ENCODE measurements around the gene DIDO1. TPM values are rescaled to one million over a fixed set of nuclear protein-coding genes. Genes with fewer than 3 reads are reported as not detected.

Gene DIDO1
- polyA plus RNA-seq, 1 of the 3 experiments (the other 2 are of a cell fraction) = 14.7 TPM

- Histone ChIP-seq H3K4me1 (ENCODE audit: control insufficient read depth in 1 of 2, insufficient read depth in 2 of 2, low read depth in 1 of 2, low read length in 1 of 2) (peaks cover 11 to 21% of the 10 kb centered on the region in 2 experiments), H3K9me2 (no peaks in the 10 kb centered on the region), H4K20me1 (ENCODE audit: insufficient read depth) (peaks cover 69% of the 10 kb centered on the region), H3F3A (replicated peaks; ENCODE audit: insufficient read depth) (peaks cover 12% of the 10 kb centered on the region), H3K36me3 (replicated peaks in 1 of 2; ENCODE audit: control insufficient read depth in 1 of 2, insufficient read depth in 2 of 2, low read length in 1 of 2) (peaks cover 10 to 23% of the 10 kb centered on the region in 2 experiments), H3K4me3 (ENCODE audit: low read depth in 2 of 2, low read length in 1 of 2) (peak overlapping the region; percentile 84 to 86), H3K27ac (ENCODE audit: low read depth in 2 of 2, low read length in 1 of 2) (peak overlapping the region; percentile 83 to 89), H3K79me2 (ENCODE audit: insufficient read depth) (peaks cover 95% of the 10 kb centered on the region), H3K4me2 (peak overlapping the region; percentile 70), H3K9me3 (no peaks in the 10 kb centered on the region), H3K27me3 (ENCODE audit: insufficient read depth) (no peaks in the 10 kb centered on the region), H3K9ac (peak overlapping the region; percentile 98), H2AFZ (ENCODE audit: low read depth) (peak overlapping the region; percentile 62; the same call in 1 of the 2 replicates)
- CTCF ChIA-PET = interaction anchor here (1.0 to 5.7 kb wide), 8 partner anchors 12 to 115 kb away, joined by 3 to 50 read pairs (median 6); partner anchors contain the start of gene DIDO1
- POLR2A ChIA-PET = interaction anchor here (0.7 to 1.9 kb wide), 5 partner anchors 9 to 23 kb away, joined by 3 to 8 read pairs (median 4); no protein-coding TSS in a partner anchor
- WGBS (ENCODE audit: low lambda C conversion rate) = 2% methylated on average over 23 of the region's 92 CpGs
- DNase-seq = peak; percentile 97
- no peak for TF ChIP-seq EP300 (IDR thresholded peaks at IDR 0.05; ENCODE audit: borderline replicate concordance in 1 of 2, low read depth in 1 of 2, low read length in 1 of 2)
- no peak for TF ChIP-seq JUND (IDR thresholded peaks at IDR 0.05)
- peak; percentile 96 for TF ChIP-seq ZBTB33 (IDR thresholded peaks at IDR 0.05; ENCODE audit: borderline replicate concordance, low read depth)
- peak; percentile 99 for TF ChIP-seq CHD2 (IDR thresholded peaks at IDR 0.05; ENCODE audit: low read length, partially characterized antibody)
- peak; percentile 86 for TF ChIP-seq GABPA (IDR thresholded peaks at IDR 0.05; ENCODE audit: low read depth)
- no peak for TF ChIP-seq USF2 (IDR thresholded peaks at IDR 0.05; ENCODE audit: borderline replicate concordance, low read depth, low read length)
- TF ChIP-seq POLR2AphosphoS5 (IDR thresholded peaks at IDR 0.05; ENCODE audit: low read depth, low read length) = peak; percentile 90
- TF ChIP-seq USF1 (IDR thresholded peaks at IDR 0.05; ENCODE audit: borderline replicate concordance, low read depth) = no peak
- peak; percentile 88 for TF ChIP-seq NRF1 (IDR thresholded peaks at IDR 0.05; ENCODE audit: low read depth, low read length)
- TF ChIP-seq YY1 (IDR thresholded peaks at IDR 0.05; ENCODE audit: low read depth) = peak; percentile 95
- no peak for TF ChIP-seq TEAD4 (IDR thresholded peaks at IDR 0.05; ENCODE audit: borderline replicate concordance, insufficient read depth)
- TF ChIP-seq ELF1 (IDR thresholded peaks at IDR 0.05) = peak; percentile 98
- no peak for TF ChIP-seq IRF3 (IDR thresholded peaks at IDR 0.05; ENCODE audit: low read depth, low read length)
- no peak for TF ChIP-seq SMC3 (IDR thresholded peaks at IDR 0.05; ENCODE audit: low read depth, low read length)
- TF ChIP-seq FOXJ3 (CRISPR knock-in tag; IDR thresholded peaks at IDR 0.05) = no peak
- TF ChIP-seq PBX3 (IDR thresholded peaks at IDR 0.05) = no peak
- TF ChIP-seq MEF2A (IDR thresholded peaks at IDR 0.05; ENCODE audit: borderline replicate concordance, low read depth) = no peak
- no peak for TF ChIP-seq FOSL2 (IDR thresholded peaks at IDR 0.05; ENCODE audit: borderline replicate concordance, low read depth)
- TF ChIP-seq FOXM1 (IDR thresholded peaks at IDR 0.05; ENCODE audit: low read depth) = no peak
- TF ChIP-seq MAX (IDR thresholded peaks at IDR 0.05; ENCODE audit: low read depth) = peak; percentile 98
- TF ChIP-seq RFX5 (IDR thresholded peaks at IDR 0.05; ENCODE audit: low read length) = no peak
- peak; percentile 90; the same call in 1 of the 2 replicates for TF ChIP-seq SIN3A (IDR thresholded peaks at IDR 0.05; ENCODE audit: borderline replicate concordance, low read depth, low read length)
- no peak for TF ChIP-seq RAD21 (IDR thresholded peaks at IDR 0.05; ENCODE audit: low read length)
- TF ChIP-seq GATA2 (CRISPR knock-in tag; IDR thresholded peaks at IDR 0.05) = no peak
- no peak for TF ChIP-seq NFIC (IDR thresholded peaks at IDR 0.05; ENCODE audit: borderline replicate concordance)
- TF ChIP-seq RCOR1 (IDR thresholded peaks at IDR 0.05; ENCODE audit: low read length) = peak; percentile 13; the same call in 1 of the 2 replicates
- no peak for TF ChIP-seq RXRA (IDR thresholded peaks at IDR 0.05; ENCODE audit: borderline replicate concordance, low read depth)
- peak; percentile 83 for TF ChIP-seq MXI1 (IDR thresholded peaks at IDR 0.05; ENCODE audit: low read depth, low read length)
Measured at GRCh38 chr20:62937268-62938104, 11.2 kb upstream of the DIDO1 start.
